Activated CD4-positive, CD25-positive, alpha-beta regulatory T cell treated with anti-CD3 and anti-CD28 coated beads, Interleukin-2, amount 50 U/mL, for 24 hours (primary cell): ENCODE results near the gene CHST2.

ENCODE experiments used
- ATAC-seq, 2 donors: fragments of 150-1000 bp; cut with Tn5 transposase; one replicate each; pipeline ENCODE4 v1.10.0; 2021; ENCODE audit warnings: mild to moderate bottlenecking in 1 of 2, moderate library complexity in 1 of 2

The CHST2 gene

GRCh38 chr3:143135150-143135549 is 15.6 kb downstream of the CHST2 start:
- ATAC-seq, result peak in 1 of 2 donors; percentile 18

DNA sequence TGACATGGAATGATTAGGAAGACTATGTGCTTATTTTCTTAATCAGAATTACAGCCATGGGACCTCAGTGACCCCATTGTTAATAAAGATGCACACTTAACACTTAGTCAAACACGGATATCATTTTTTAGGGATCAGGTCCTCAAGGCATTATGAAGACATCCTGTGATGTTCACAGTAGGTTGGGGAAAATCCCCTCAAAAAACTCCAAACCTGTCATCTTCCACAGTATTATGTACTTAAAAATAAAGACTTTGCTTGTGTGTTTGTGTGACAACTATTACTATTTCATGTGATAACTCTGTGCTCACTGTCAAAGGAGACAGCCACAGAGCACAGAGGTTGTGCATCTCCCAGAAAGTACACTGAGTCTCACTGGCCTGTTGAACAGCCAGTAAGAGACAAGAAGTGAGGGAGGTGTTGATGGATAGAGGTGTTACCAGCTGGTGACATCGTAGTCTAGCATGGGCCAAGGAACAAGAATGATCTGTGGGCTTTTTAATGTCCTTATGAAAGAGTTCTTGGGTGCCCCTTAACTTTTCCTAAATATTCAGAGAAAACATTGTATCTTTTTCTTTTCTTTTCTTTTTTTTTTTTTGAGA is 18.0 kb downstream of the CHST2 start:
- ATAC-seq, result no peak

- no peak for ATAC-seq
Observed at GRCh38 chr3:143138953-143139352, 19.4 kb downstream of the CHST2 start.

- ATAC-seq, result no peak
Observed at GRCh38 chr3:143139762-143140161, 20.2 kb downstream of the CHST2 start.

DNA sequence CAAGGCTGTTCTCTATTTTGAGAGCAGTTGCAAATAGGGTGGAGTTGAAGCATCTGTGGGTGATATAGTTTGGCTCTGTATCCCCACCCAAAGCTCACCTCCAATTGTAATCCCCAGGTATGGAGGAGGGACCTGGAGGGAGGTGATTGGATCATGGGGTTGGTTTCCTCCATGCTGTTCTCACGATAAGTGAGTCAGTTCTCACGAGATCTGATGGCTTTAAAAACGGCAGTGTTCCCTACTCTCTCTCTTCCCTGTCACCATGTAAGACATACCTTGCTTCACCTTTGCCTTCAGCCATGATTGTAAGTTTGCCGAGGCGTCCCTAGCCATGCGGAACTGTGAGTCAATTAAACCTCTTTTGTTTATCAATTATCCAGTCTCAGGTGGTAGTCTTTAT is 21.0 kb downstream of the CHST2 start:
- ATAC-seq, result no peak

DNA sequence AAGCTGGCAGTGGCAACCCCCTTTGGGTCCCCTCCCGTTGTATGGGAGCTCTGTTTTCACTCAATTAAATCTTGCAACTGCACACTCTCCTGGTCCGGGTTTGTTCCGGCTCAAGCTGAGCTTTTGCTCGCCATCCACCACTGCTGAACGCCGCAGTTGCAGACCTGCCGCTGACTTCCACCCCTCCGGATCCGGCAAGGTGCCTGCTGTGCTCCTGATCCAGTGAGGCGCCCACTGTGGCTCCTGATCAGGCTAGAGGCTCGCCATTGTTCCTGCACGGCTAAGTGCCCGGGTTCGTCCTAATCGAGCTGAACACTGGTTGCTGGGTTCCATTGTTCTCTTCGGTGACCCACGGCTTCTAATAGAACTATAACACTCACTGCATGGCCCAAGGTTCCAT is 22.8 kb downstream of the CHST2 start:
- no peak for ATAC-seq

- no peak for ATAC-seq
Observed at GRCh38 chr3:143145906-143146305, 26.3 kb downstream of the CHST2 start.

- ATAC-seq, result no peak
Observed at GRCh38 chr3:143146486-143147274, 27.1 kb downstream of the CHST2 start.

DNA sequence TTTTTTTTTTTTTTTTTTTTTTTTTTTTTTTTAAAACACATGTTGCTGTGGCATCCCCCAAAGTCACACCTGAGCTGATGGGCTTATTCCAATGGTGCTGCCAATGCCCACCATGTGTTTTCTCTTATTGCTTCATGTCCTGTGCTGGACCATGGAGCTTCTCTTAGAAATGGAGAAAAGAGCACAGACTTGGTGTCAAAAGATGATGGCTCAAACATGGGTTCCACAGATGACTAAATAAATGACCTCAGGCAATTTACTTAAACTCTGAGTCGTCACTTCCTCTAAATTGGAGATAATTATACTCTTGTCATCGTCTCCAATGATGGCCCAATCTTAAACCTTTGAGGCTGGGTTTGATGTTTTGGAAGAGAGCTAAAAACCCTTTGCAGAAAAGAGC is 28.1 kb downstream of the CHST2 start:
- ATAC-seq, result no peak

- ATAC-seq, result no peak
Observed at GRCh38 chr3:143150071-143150470, 30.5 kb downstream of the CHST2 start.

DNA sequence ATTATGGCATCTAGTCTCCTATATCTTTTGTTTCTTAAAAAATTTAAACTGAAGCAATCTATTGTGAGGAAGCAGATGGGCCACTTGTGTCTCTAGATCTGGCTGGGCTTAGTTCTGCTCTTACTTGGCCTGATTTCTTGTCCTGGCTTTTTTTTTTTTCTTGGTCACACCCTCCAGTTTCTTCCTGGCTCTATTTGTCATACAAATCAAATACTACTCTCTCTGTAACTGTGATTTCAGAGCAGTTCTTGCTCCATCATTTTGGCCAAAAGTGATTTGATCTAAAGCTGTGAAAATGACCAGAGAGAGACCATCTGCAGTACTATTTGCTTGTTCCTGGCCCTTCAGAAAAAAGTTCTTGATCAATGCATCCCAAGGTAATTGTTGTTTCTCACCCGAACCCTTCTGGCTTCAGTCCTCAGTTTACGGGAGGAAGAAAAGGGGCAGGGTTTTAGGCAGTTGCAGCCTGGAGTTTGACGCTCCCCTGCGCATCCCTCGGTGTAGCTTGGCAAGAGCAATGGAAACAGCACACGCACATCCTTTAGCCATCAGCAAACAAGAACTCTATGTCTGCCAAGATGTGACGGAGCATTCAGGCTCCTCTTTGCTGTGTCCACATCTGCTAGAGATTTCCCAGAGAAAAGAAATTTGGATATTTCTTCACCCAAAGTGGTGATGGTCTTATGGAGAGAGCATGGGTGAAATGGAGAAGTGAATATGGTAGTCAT is 31.6 kb downstream of the CHST2 start:
- no peak for ATAC-seq

DNA sequence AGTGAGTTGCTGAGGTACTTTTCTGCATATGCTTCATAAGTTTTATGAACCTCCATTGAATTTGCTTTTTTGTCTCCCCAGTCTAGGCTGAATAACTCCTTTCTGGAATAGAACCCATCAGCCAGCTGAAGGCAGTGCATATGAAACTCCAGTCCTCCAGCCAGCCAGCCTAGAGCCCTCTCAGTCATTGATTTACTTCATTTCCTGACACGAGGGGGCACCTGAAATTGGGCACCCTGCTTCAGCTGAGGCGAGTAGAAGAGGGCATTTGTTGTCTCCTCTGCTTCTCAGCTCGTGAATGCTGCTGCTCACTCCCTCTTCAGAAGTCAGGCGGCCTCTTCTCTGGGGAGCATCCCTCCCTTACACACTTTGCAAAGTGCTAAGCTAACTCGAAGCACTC is 32.5 kb downstream of the CHST2 start:
- ATAC-seq, result no peak

DNA sequence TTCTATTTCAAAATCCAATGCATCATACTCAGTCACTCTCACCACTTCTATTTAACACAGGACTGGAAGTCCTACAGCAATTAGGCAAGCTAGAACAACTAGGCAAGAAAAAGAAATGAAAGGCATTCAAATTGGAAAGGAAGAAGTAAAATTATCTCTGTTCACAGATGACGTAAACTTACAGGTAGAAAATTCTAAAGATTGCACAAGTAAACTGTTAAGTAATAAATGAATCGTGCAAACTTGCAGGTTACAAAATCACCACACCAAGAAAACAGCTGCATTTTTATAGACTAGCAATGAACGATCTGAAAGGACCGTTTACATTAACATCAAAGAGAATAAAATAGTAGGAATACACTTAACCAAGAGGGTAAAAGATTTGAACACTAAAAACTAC is 36.2 kb downstream of the CHST2 start:
- no peak for ATAC-seq

GRCh38 chr3:143158014-143158988 is 38.7 kb downstream of the CHST2 start:
- ATAC-seq, result peak; percentile 88 to 92

DNA sequence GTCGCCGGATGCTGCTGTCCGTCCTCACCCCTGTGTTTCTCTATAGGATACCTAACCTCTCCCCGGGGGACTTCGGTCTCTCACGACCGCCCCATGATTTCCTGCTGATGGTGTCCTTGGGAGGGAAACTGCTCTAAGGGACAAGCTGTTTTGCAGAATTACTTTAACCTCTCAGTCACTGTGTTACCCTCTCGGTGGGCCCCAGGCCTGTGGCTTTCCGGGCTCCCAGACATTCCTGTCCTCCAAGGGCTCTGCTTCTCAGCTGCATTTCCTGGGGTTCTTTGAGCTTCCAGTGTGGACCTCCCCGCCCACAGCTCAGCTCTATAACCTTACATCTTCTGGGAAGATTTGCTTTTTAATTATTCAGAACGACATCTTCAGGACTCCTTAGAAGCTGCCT is 40.9 kb downstream of the CHST2 start:
- ATAC-seq, result no peak

DNA sequence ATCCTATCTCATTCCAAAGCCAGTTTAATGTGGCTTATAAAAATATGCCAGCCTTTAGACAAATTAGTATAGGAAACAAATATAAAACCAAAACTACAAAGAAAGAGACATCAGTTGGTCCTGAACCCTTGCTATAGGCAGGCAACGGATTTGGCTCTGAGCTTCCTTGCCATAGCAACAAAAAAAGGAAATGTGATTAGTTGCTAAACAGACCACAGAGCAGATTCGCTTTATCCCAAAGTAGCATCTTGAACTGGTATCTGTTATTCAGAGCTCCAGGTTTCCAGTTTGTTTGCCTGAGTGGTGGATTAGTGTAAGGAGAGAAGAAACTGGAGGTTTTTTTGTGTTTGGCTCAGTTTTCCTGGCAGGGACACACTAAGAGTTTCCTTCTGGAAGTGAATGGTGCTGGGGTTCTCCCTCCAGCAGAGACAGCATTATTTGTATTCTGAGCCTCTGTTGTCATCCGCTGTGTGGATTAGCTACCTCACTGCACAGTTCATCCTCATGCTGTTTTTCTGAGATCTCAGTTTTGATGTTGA is 44.1 kb downstream of the CHST2 start:
- no peak for ATAC-seq

DNA sequence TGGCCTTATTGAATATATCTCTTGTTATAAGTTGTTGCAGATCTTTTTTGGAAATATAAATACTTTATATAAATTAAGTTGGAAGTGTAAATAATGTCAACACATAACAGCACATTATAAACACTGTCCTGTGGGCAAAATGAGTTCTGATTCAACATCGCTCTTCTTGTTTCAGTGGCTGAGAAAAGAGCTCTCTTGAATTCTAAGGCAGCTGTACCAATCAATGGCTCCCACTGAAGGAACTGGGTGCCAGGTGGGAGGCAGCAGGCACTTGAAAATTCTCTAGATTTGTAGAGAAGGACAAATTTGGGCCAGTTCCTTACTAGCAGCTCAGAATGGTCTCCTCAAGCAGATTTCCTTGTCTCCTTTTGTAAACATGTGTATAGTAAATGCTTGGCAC is 45.6 kb downstream of the CHST2 start:
- no peak for ATAC-seq

DNA sequence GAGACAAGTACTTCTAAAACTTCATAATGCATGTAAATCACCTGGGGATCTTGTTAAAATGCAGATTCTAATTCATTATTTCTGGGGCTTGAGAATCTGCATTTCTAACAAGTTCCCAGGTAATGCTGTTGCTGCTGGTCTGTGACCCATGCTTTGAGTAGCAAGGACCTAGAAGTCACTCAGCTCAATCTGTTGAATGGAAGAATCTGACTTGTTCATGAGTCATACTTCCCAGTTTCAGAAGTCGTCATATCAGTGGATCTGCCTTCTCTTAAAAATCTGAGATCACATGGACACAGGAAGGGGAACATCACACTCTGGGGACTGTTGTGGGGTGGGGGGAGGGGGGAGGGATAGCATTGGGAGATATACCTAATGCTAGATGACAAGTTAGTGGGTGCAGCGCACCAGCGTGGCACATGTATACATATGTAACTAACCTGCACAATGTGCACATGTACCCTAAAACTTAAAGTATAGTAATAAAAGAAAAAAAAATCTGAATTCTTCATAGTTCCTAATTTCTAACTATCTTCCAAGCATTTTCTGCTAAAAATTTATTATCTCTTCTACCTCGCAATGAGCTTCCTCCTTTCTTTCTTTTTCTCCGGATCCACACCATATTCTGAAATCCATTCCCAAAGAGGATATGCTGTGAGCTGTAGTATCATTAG is 46.2 kb downstream of the CHST2 start:
- ATAC-seq, result peak; percentile 85 to 92

DNA sequence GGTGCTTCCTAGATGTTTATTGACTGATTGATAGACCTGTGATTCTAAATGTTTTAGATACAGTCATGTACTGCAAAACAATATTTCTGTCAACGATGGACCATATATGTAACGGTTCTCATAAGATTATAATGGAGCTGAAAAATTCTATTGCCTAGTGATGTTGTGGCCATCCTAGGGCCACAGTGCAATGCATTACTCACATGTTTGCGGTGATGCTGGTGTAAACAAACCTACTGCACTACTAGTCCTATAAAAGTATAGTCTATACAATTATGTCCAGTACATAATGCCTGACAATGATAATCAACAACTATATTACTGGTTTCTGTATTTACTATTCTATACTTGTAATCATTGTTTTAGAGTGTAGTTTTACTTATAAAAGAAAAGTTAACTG is 46.8 kb downstream of the CHST2 start:
- ATAC-seq, result no peak

- no peak for ATAC-seq
Observed at GRCh38 chr3:143167969-143168854, 48.6 kb downstream of the CHST2 start.

DNA sequence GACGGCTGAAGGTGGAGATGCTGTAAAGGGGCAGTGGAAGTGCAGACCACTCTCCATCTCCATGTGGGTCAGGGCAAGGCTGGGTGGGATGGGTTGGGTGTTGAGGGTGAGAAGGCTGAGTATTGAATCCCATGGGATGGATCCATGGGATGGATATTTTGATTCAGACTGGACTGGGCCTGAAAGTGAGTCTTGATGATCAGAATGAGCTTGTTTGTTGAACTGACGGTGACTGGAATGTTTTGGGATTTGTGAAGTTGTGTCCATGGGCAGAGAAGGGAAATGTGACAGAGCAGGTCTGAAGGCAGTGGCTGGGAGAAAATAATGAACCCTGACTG is 49.3 kb downstream of the CHST2 start:
- no peak for ATAC-seq
